ENCODE measurements around the gene ADM5.
A peak's percentile ranks its signal among the peaks of the same experiment; 100 is the strongest.

Gene ADM5

GRCh38 chr19:49658566-49659442 lies 30.6 kb upstream of the ADM5 start:
- no peak for DNase-seq

GRCh38 chr19:49660338-49660961 lies 28.9 kb upstream of the ADM5 start:
- DNase-seq, result no peak

GRCh38 chr19:49662011-49662410 lies 27.4 kb upstream of the ADM5 start:
- DNase-seq, result no peak

- DNase-seq, result no peak
These were observed 26.2 kb upstream of the ADM5 start for GRCh38 chr19:49663224-49663623.

GRCh38 chr19:49664171-49665035 lies 25.0 kb upstream of the ADM5 start:
- peak; percentile 83 for DNase-seq

- no peak for DNase-seq
These were observed 24.4 kb upstream of the ADM5 start for GRCh38 chr19:49665036-49665350.

- DNase-seq, result peak; percentile 86
These were observed 23.9 kb upstream of the ADM5 start, which contains the start of the genes BCL2L12 and IRF3 for GRCh38 chr19:49665351-49666119. TSS of gene BCL2L12 (plus strand) at chr19:49665933. CDS start at chr19:49666693, 760 bp downstream. TSS of gene IRF3 (minus strand) at chr19:49665857. CDS start at chr19:49664838, 1,019 bp downstream.

- no peak for DNase-seq
These were observed 23.3 kb upstream of the ADM5 start for GRCh38 chr19:49666120-49666444.

GRCh38 chr19:49667473-49667872 lies 21.9 kb upstream of the ADM5 start:
- DNase-seq, result no peak

GRCh38 chr19:49669516-49669915 lies 19.9 kb upstream of the ADM5 start:
- DNase-seq, result no peak

- peak; percentile 63 for DNase-seq
These were observed 17.1 kb upstream of the ADM5 start for GRCh38 chr19:49672131-49672919.

- DNase-seq, result peak; percentile 90
These were observed 13.1 kb upstream of the ADM5 start for GRCh38 chr19:49676136-49676783.

- DNase-seq, result peak; percentile 99
These were observed 12.6 kb upstream of the ADM5 start for GRCh38 chr19:49676784-49677230.

- DNase-seq, result no peak
These were observed 12.0 kb upstream of the ADM5 start, which contains the start of gene PRMT1 for GRCh38 chr19:49677231-49677900. TSS of gene PRMT1 (plus strand) at chr19:49677271. CDS start at chr19:49677281, 10 bp downstream.

GRCh38 chr19:49677901-49678674 lies 11.3 kb upstream of the ADM5 start:
- no peak for DNase-seq

GRCh38 chr19:49678985-49679770 lies 10.2 kb upstream of the ADM5 start:
- DNase-seq, result no peak

GRCh38 chr19:49679771-49680413 lies 9.5 kb upstream of the ADM5 start:
- DNase-seq, result no peak
